Stimulated activated CD4-positive, alpha-beta T cell treated with anti-CD3 and anti-CD28 coated beads, Interleukin-12 subunit alpha, Interleukin-12 subunit beta, amount 100 ng/mL, for 24 hours (primary cell): ENCODE measurements around the gene OTUD5.

Source experiments
- DNase-seq, 2 experiments: peaks; one replicate each; pipeline ENCODE4 v3.0.0-alpha.2; 2020; ENCODE audit warnings: low read depth in 2 of 2

OTUD5 gene

DNA sequence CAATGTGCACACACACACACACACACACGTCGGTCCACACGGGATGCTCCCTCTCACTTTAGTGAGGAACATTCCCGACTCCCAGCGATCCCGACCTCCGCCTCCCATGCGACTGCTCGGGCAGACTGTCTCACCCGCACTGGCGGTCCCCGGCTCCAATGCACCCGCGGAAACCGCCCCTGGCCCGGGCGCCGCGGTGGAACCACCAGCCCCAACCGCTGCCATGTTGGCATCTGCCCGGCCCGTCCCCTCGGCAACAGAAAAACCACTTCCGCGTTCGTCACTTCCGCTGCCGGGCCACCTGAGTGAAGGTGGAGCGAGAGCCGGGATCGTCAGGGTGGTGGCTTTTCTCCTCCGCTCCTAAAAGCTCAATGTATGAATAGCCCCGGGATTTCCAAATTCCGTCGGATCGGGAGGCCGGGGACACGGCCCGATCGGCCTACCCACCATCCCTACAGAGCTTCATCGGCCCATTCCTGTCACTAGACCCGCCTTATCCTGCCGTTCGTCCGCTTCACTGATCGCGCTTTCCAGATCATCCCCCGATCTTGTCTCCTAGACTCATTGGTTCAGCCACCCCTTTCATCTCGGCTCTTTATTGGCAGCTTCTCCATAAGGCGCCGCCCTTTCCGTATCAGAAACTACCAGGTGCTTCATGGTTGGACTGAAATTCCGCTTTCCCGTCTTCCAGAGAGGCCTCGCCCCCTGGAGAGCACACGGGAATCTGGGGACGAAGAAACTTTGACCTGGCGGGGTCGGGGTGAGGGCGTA is 45.8 kb downstream of the OTUD5 start, which contains the start of gene SLC35A2:
Gene SLC35A2, minus strand, starts transcription at position 235 of the 771 bp plus-strand sequence. Its CDS starts 10 bp downstream, at position 225.
- peak; percentile 74 to 81 for DNase-seq

DNA sequence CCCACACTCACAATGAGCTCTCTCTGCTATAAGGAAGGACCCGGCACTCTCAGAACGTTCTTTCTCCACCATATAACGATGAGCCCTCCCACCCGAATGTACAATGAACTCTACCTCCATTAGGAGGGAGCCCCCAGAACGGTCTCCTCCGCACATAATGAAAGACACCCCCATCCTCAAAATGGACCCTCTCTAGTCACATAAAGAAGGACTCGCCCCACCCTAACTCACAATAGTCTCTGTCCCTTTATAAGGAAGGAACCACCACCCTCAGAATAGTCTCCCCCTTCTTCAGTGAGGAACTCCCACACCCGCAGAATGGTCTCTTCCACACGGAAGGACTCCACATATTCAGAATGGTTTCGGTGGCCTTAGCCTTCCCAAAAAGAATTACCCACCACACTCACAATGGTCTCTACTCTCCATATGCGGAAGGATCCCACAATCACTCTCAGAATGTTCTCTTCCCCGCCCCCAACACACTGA is 46.4 kb downstream of the OTUD5 start:
- DNase-seq, result no peak

DNA sequence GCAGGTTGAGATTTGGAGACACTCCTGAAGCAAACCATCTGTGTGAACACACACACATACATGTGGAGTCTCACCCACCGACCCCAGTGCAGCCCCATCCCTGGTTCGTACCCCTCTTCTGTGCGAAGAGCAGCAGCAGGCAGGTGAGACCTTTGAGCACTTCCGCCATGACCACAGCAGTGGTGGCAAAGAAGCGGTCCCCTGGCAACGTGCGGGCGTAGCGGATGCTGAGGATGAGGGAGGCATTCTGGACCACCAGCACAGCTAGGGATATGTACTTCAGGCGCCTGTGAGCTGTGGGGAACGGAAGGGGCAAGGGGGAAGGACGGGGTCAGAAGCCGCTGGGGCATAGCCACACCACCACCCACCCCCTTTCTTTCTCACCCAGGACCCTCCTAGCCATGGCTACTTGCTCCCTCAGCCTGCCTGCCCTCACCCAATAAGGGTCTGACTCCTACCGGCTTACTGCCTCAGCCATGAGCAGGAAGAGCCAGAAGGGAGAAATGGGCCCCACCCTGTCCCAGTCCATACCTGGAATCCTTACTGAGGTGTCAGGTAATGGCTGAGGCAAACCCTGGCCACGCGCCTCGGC is 47.6 kb downstream of the OTUD5 start:
- no peak for DNase-seq

DNA sequence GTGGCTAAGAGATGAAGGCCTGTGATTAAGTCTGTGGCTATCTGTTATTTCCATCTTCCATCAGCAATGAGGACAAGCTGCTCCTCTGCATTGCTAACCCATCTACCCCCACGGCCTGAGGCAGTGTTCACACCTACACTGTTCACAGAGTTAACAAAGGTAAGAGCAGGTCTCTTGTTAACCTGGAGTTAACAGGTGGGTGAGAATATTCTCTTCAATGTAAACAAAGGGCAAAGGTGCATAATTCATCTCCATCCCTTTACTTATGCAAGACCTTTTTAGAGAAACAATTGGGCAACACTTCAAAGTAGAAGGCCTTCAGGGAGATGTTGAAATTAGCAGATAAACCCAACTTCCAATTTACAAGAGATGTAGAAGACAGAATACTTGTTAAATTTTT is 48.8 kb downstream of the OTUD5 start:
- DNase-seq, result no peak

DNA sequence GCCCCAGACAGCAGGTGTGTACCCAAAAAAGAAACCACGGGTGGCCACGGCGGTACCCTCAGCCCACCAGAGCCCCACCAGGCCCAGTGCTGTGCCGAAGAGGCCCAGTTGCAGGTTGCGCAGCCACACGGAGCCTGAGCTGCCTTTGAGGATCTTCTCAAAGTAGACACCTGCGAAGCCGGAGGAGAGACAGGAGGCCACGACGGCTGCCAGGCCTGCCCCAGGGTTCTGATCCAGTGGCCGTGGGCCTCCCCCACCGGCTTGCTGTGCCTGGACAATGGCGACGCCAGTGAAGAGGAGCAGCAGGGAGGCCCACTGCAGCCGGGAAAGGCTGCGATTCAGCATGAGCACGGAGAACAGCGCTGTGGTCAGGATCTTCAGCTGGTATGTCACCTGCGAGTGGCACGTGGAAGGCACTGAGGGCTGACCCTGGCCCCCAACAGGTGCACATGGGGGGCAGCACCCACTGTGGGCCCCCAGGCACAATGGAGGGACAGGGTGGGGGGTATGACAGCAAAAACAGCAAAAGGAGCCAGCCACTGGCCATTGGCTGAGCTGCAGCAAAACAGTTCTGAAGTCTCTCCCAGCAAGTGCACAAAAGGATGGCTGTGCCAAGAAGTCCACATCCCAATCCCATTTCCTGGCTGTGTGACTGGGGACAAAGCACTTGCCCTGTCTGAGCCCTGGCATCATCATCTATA is 52.2 kb downstream of the OTUD5 start:
- no peak for DNase-seq

DNA sequence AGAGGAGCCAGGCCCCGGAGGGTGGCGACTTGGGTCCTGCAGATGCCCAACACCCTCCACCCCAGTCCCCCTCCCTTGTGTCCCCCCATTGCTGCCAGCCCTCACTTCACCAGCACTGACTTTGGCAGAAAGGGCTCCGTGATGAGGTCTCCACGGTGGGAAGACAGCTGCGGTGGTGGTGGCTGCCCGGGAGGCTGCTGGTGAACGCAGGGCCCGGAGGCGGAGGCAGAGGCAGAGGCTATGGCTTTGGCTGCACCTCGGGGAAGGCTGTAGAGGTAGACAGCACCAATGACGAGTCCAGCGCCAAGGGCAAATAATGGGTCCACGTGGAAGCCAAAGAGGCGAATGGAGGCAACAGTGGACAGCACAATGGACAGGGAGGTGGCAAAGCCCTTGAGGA is 52.8 kb downstream of the OTUD5 start:
- no peak for DNase-seq

DNA sequence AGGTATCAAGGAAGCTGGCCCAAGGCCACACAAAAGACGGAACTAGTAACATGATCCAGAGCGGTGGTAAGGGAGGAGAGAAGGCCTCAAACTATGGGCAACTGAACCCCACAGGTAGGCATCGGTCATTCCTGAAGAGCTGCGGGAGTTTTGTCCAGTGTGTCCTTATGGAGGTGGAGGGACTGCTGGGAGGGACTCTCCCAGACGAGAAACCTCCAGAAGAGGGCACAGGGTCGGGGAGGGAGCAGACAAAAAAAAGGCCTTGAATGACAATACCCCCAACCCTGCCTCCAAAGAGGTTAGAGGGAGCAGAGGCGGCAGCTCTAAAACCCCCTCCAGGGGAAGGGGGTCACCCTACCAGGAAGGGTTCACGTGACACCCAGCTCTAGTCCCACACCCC is 53.2 kb downstream of the OTUD5 start:
- DNase-seq, result no peak

DNA sequence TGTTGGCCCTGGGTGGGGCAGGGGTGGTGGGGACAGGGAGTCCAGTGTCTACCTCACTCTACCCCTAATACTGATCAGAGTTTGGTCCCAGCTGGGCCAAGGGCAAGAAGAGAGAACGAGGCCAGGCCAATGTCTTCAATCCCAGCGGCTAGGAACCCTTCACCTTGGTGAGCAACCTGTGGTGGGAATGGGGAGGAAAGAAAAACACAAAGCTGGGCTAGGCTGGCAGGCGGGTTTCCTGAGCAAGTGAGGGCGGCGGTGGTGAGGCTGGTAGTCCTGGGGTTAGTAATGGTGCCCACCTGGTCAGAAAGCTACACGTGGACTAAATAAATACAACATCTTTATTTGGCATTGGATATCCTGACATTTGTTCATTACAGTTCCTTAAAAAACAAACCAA is 54.1 kb downstream of the OTUD5 start:
- no peak for DNase-seq

DNA sequence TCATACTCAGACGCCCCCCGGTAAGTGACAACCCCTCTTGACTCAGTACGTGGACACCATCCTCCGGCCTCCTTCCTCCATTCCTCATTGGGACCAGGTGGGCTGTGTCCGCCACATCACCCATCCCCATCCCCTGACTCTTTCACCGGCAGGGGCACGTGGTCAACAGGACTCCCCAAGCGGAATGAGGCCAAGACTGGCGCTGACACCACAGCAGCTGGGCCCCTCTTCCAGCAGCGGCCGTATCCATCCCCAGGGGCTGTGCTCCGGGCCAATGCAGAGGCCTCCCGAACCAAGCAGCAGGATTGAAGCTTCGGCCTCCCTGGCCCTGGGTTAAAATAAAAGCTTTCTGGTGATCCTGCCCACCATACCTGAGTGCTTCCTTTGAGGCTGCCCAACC is 54.6 kb downstream of the OTUD5 start:
- DNase-seq, result no peak

DNA sequence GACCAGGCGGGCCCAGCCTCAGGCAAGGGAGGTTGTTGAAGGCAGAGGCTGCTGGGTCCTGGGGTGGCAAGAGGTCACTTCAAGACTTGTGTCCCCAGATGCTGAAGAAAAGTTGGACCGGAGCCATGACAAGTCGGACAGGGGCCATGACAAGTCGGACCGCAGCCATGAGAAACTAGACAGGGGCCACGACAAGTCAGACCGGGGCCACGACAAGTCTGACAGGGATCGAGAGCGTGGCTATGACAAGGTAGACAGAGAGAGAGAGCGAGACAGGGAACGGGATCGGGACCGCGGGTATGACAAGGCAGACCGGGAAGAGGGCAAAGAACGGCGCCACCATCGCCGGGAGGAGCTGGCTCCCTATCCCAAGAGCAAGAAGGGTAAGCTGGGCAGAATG is 55.3 kb downstream of the OTUD5 start:
- DNase-seq, result no peak

DNA sequence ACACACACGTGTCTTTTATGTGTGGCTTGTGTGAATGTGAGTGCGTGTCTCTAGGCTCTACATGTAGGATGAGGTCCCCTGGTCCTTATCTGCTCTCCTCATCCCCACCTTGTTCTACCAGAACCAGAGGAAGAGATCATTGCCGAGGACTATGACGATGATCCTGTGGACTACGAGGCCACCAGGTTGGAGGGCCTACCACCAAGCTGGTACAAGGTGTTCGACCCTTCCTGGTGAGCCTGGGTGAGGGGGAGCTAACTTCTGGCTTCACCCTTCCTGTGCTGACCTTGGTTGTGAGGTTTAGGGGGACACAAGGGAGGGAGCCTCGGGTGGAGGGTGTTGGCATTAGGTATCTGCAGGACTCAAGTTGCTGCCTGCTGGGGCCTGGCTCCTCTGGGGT is 56.3 kb downstream of the OTUD5 start:
- no peak for DNase-seq

DNA sequence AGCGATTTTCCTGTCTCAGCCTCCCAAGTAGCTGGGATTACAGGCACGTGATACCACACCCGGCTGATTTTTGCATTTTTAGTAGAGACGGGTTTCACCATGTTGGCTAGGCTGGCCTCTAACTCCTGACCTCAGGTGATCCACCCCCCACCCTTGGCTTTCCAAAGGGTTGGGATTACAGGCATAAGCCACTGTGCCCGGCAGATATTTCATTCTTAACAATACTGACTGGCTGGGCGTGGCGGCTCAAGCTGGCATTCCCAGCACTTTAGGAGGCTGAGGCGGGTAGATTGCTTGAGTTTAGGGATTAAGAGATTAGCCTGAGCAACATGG is 58.4 kb downstream of the OTUD5 start:
- DNase-seq, result no peak

DNA sequence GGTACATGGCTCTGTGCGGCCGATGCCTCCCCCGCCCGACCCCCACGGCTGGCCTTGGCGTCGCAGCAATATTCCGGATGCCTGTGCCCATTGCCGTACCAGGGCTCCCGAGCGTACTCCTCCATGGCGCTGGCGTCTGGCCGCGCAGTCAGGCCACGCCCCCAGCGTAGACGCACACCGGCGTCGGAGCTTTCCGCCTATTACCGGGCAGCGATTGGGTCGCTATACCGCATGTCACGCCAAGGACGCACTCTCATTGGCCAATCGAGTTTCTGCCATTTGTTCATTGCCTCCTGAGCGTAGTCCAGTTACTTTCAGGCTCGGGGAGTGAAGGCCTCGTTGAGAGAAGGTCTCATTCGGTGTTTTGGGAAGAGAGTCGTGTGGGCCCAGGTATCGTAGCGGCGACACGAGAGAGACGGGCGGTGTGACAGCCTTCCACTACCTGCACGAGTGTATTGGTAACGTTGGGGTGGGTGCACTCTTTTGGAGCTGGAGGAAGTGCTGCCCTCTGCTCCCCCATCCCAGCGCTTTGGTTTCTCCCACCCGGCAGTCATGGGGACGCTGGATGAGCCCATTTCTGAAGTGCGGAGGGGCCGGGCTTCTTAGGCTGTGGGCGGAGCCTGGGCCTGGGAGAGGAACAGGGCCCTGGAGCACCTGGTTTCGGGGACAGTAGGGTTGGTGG is 59.6 kb downstream of the OTUD5 start, which contains the start of the genes PQBP1 and TIMM17B:
Gene PQBP1, plus strand, starts transcription at position 306 of the 682 bp plus-strand sequence. CDS start 580 bp downstream, outside the sequence.
Gene TIMM17B, minus strand, starts transcription at position 144 of the 682 bp plus-strand sequence. Its CDS starts 19 bp downstream, at position 125.
- peak; percentile 70 to 78 for DNase-seq

DNA sequence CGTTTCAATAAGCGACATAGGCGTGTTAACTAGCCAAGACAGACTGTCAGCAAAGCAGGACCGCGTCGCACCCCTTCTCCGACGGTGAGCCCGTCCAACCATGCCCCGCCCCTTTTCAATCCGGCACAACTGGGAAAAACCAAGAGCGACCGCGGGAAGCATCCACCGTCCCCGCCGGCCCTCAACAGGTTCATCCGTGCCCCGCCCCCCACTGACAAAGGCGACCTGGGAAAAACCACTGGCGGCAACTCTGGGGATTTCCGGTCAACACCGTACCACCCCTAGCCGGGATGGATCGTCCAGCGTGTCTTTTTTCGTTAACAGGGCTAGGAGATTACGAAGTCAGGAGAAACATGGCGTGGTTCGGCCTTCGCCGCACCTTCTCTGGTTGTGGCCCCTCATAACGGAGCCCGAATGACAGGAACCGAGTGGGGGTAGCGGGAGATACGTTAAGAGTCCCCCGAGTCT is 60.2 kb downstream of the OTUD5 start:
- peak; percentile 36 to 55 for DNase-seq

DNA sequence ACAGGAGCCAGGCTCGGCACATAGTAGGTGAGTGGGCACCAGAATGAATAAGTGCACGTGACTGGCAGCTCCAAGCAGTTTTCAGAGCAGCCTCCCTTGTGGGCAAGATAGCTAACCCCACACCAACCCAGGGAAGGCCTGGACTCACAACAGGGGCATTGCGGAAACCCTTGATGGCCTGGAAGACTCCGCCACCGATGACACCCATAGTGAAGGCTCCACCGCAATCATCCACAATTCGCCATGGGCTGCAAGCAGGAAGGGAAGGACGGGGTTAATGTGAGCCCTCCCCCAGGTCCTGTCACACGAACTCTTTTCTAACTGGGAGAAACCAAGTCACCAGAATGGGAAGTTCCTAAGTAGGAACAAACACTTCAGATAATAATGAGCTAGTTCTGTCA is 60.8 kb downstream of the OTUD5 start:
- no peak for DNase-seq

DNA sequence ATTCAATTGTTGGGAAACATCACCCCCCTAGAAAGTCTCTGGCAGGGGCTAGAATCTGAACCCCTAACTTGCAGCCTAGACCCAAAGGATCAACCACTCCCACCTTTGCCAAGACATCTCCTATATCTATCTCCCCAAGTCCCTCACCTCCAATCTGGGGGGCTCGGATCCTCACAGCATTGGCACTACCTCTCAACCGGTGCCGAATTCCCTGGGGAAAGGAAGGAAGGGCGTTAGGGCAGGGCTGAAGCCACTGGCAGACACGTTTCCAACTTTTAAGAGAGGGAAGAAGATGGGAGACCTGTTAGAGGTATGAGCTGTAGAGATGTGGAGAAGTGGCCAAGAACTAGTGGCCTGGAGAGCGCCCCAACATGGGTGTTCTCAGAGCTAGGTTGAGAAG is 62.5 kb downstream of the OTUD5 start:
- DNase-seq, result no peak

DNA sequence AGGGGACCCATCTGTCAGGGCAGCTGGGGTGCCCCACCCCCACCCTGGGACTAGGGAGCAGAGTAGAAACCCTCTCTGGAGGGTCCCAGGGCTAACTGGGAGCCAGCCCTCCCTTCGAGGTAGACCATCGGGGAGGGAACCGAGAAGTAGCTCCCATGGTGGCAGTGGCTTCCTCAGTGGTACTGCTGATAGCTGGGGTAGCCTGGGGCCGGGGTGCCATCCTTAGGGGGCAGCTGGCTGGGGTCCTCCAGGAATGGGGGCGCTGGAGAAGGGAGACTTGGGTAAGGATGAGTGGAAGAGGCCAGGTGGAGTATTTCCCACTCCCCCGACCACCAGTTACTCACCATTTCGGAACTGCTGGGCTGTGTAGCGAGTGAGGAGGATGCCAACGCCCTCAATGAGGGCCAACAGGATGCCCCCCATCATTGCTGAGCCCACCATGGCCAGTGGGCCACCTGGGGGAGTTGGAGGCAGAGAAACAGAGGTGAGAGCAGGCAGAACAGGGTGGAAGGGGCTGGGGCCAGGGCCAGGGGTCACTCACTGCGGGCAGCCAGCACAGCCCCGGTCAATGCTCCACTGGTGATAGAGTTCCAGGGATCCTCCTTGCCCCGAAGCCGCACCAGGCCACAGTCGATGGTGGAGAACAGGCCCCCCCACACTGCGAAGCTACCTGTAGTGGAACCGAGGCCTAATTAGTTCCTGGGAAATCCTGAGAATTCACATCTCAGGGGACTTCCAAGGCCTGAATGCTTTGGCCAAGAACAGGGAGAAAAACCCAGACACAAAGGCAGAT is 63.7 kb downstream of the OTUD5 start:
- no peak for DNase-seq

DNA sequence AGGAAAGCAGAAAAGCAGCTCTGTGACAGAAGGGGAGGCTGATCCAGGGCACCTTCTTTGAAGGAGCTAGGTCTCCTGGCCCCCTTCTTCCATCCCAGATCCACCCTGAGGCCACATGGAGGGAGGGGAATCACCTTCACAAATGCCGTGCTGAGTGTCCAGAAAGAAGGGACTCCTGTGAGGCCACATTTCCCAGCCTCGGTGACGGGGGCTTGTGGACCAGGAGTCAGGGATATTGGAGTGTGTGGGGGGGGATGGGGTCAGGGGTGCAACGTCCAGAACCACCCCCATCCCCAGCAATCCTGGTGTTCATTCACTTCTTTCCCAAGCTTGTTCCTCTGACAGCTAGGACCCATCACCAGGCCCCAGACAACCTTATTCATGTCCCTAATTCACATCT is 64.5 kb downstream of the OTUD5 start:
- no peak for DNase-seq

DNA sequence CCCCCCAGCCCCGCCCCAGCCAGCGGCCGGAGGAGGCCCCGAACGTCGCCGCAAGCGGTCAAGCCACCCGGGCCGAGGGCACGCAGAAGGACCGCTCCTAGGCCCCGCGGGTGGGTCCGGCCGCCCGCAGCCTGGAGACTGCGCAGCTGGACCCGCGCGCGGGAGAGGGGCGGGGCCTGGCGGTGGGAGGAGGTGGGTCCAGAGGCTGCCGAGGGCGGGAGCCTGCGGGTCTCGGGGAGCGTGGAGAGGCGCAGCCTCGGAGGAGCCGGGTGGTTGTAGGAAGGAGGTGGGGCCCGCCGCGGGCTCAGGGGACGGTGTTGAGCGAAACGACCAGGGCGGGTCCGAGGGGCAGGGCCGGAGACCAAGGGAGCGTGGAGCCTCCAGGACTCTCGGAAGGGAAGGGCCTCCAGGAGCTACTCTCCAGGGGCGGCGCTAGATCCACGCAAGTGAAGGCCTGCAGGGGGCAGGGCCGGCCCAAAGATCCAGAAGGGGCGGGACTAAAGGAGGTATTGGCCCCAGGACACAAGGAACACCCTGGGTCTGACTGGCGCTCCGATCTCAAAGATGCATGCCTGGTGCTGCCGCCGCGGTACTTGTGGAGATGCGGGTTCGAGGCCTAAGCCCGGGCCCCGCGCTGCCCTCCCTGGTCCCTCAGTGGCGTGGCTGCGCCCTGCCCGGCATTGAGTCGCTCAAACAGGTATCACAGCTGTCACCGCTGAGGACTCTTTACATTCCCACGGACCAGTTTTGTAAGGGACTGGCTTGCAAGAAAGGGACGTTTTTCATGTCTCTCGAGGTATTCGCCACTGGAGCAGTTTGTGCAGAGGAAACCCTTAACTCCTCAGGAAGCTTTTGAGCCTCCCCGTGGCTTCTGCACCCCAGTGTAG is 65.8 kb downstream of the OTUD5 start:
- peak; percentile 52 to 69 for DNase-seq

DNA sequence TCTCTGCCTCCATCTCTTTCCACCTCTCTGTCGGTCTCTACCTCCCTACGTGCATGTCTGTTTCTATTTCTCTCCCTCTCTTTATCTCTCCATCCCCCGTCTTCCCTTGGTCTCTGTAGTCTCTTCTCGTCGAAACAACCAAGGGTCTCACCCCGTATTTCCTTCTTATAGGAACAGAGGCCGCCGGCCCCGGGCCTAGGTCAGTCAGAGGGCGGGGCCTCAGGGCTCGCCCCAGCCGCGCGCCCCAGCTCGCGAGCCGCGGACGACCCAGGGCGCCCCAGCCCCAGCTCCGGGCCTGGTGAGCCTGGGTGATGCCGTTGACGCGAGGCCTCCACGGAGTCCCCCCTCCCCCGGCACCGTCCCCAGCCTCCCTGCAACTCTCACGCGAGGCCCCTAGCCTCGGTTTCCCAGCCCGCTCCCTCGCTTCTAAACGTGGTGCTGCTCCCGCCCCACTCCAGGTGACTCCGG is 66.4 kb downstream of the OTUD5 start:
- no peak for DNase-seq
